T-cell (primary cell): Measurements from ENCODE around the gene EFNA4. TPM values are rescaled to one million over a fixed set of nuclear protein-coding genes. Genes with fewer than 3 reads are reported as not detected.

Experiments used
- ATAC-seq, 4 experiments: fragments of 200-7000 bp in 3 of 4; fragments of 150-1000 bp in 1 of 4; cut with Tn5 transposase; replicated peaks in 1 of 4; 1 replicate in 3 of 4; 2 replicates in 1 of 4; pipeline ENCODE4 v1.10.0; 2021; ENCODE audit warnings: moderate library complexity in 3 of 4, mild to moderate bottlenecking in 2 of 4, moderate number of reproducible peaks in 1 of 4
- CTCF ChIA-PET, 2 donors: fragments of 300-600 bp; sonication (Branson Sonifier 250); formaldehyde crosslinking; loops; one replicate each; lab custom pipeline; 2022; ENCODE audit warnings: antibody characterized with exemption in 2 of 2; lab: Charles Lee
- POLR2A ChIA-PET, 2 donors: fragments of 300-600 bp; sonication (Branson Sonifier 250); formaldehyde crosslinking; loops; one replicate each; lab custom pipeline; 2022; ENCODE audit warnings: antibody characterized with exemption in 2 of 2; lab: Charles Lee
- DNase-seq, 35 experiments: peaks; one replicate each; pipeline versions ENCODE4 v3.0.0 to v3.0.0-alpha.2; 2013 to 2023
- H3K27ac ChIP-seq: one replicate; pipeline ENCODE4 v1.5.1; 2013; ENCODE audit warnings: low read length
- H3K27me3 ChIP-seq, 2 experiments: replicated peaks in 1 of 2; 1 replicate in 1 of 2; 2 replicates in 1 of 2; pipeline versions ENCODE4 v1.6.1 to v1.7.0; 2013; ENCODE audit warnings: low read length in 1 of 2, mixed read lengths in 1 of 2; ENCODE audit not compliant: control insufficient read depth in 2 of 2, insufficient read depth in 2 of 2; ENCODE audit errors: extremely low read depth in 1 of 2
- H3K36me3 ChIP-seq, 2 donors: 1 replicate in 1 of 2; 2 replicates in 1 of 2; pipeline versions ENCODE4 v1.6.1 to v1.7.0; 2013; ENCODE audit warnings: low read length in 1 of 2; ENCODE audit not compliant: control insufficient read depth in 2 of 2, insufficient read depth in 1 of 2; ENCODE audit errors: extremely low read depth in 1 of 2
- H3K4me1 ChIP-seq, 2 experiments: 1 replicate in 1 of 2; 2 replicates in 1 of 2; pipeline versions ENCODE4 v1.6.1 to v1.7.0; 2013; ENCODE audit warnings: low read length in 2 of 2, mixed read lengths in 1 of 2; ENCODE audit not compliant: insufficient read depth in 2 of 2, control insufficient read depth in 1 of 2; ENCODE audit errors: extremely low read depth in 1 of 2
- H3K4me3 ChIP-seq, 2 donors: 1 replicate in 1 of 2; 2 replicates in 1 of 2; pipeline versions ENCODE4 v1.5.1 to v1.7.0; 2013; ENCODE audit warnings: mild to moderate bottlenecking in 2 of 2, low read length in 1 of 2, moderate library complexity in 1 of 2; ENCODE audit not compliant: control insufficient read depth in 1 of 2; ENCODE audit errors: extremely low read depth in 1 of 2
- H3K9me3 ChIP-seq: 2 replicates; pipeline ENCODE4 v1.7.0; 2013
- H3K27ac Mint-ChIP-seq, 2 donors: one replicate each; pipeline ENCODE4 v1.8.0; 2020 to 2021; ENCODE audit warnings: mild to moderate bottlenecking in 2 of 2, mixed read lengths in 2 of 2
- H3K27me3 Mint-ChIP-seq, 2 donors: one replicate each; pipeline ENCODE4 v1.8.0; 2021 to 2022; ENCODE audit warnings: mixed read lengths in 2 of 2
- H3K36me3 Mint-ChIP-seq: one replicate; pipeline ENCODE4 v1.8.0; 2021; ENCODE audit warnings: mixed read lengths
- H3K4me1 Mint-ChIP-seq, 3 donors: one replicate each; pipeline ENCODE4 v1.8.0; 2020 to 2022; ENCODE audit warnings: mixed read lengths in 3 of 3, mild to moderate bottlenecking in 1 of 3
- H3K4me3 Mint-ChIP-seq, 3 donors: one replicate each; pipeline ENCODE4 v1.8.0; 2020 to 2022; ENCODE audit warnings: mild to moderate bottlenecking in 3 of 3, mixed read lengths in 3 of 3, moderate library complexity in 3 of 3
- H3K9me3 Mint-ChIP-seq, 3 donors: one replicate each; pipeline ENCODE4 v1.8.0; 2020 to 2022; ENCODE audit warnings: mixed read lengths in 3 of 3
- WGBS: methylation state at CpG from one replicate; pipeline ENCODE4 v1.1.5; 2013; ENCODE audit warnings: missing lambda C conversion rate; ENCODE audit not compliant: insufficient coverage; 5-methylcytosine and 5-hydroxymethylcytosine counted together
- total RNA-seq, 35 experiments: library from RNA in 6 of 35; stranded (reverse) in 6 of 35; fragments of 120-200 nt in 1 of 35; gene quantifications; one replicate each; pipeline versions ENCODE4 v1.2.1 to v1.2.4 and lab custom pipeline; 2013 to 2026

EFNA4 gene
- total RNA-seq, 5 donors from 2014 or later (not counting 1 experiment from before 2014, with no cell fraction given) = 3.1 to 7.8 (median 6.6) TPM

DNA sequence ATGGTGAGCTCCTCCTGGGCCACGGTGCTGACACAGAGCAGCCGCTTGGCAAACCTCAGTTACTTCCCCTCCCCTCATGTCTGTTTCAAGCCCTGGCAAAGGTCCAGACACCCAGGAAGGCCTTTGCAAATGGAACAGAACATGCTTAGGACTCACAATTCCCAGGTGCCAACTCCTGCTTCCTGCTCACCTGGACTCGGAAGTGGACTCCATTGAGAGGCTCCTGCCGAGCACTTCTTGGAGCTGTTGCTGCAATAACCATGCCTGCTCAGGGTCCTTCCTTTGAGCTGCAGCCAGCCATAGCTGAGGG lies 40.7 kb upstream of the EFNA4 start:
- CTCF ChIA-PET = interaction anchor here in 1 of 2 donors (0.6 to 0.9 kb wide), 4 partner anchors 24 to 463 kb away, joined by 3 to 5 read pairs (median 3); partner anchors contain the start of gene PBXIP1

DNA sequence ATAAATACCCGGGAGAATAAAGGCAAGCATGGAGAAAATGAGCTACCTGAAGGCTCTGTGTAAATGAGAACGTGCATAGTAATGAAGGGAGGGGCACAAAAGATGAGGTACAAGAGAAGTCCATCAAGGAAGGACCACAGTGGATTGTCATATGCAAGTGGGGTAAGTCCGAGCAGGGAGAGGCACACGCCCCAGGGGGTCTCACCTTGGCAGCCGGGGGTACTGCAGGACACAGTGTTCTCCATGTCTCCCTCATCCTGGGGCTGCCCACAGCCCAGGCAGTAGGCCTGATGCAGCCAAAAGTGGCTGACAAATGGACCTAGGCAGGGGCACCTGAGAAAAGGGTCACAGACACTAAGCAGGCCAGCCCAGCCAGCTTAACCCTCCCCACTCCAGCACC lies 39.9 kb upstream of the EFNA4 start:
- WGBS = 91% methylated on average over 5 of the region's 5 CpGs
- H3K27ac ChIP-seq = no peak overlapping the region
- H3K36me3 Mint-ChIP-seq = no peaks in the 10 kb centered on the region
- no peak for DNase-seq
- H3K27me3 ChIP-seq = peaks cover 0 to 2% of the 10 kb centered on the region in 2 experiments
- no peak overlapping the region for H3K27ac Mint-ChIP-seq
- CTCF ChIA-PET = interaction anchor here in 1 of 2 donors (0.6 kb wide), 1 partner anchor 90 kb away, joined by 3 read pairs; no protein-coding TSS in a partner anchor
- H3K4me3 Mint-ChIP-seq = no peak overlapping the region
- no peaks in the 10 kb centered on the region for H3K9me3 ChIP-seq
- H3K4me3 ChIP-seq = no peak overlapping the region
- H3K4me1 Mint-ChIP-seq = peaks cover 13 to 34% (median 25%) of the 10 kb centered on the region in 3 donors
- POLR2A ChIA-PET = interaction anchor here in 1 of 2 donors (0.5 kb wide), 1 partner anchor 24 kb away, joined by 4 read pairs; no protein-coding TSS in a partner anchor
- no peaks in the 10 kb centered on the region for H3K27me3 Mint-ChIP-seq
- peaks cover 4 to 6% of the 10 kb centered on the region in 2 experiments for H3K4me1 ChIP-seq
- no peaks in the 10 kb centered on the region for H3K36me3 ChIP-seq
- ATAC-seq = no peak
- H3K9me3 Mint-ChIP-seq = no peaks in the 10 kb centered on the region

More for the DNA sequence above, 40.7 kb upstream of the EFNA4 start:
- Mint-ChIP-seq H3K9me3 (no peaks in the 10 kb centered on the region), H3K4me3 (no peak overlapping the region), H3K27ac (peak overlapping the region in 1 of 2 donors; percentile 34), H3K27me3 (no peaks in the 10 kb centered on the region), H3K36me3 (no peaks in the 10 kb centered on the region), H3K4me1 (peaks cover 17 to 37% (median 29%) of the 10 kb centered on the region in 3 donors)
- H3K27ac ChIP-seq = no peak overlapping the region
- ATAC-seq (no peak), DNase-seq (no peak)
- peaks cover 5 to 9% of the 10 kb centered on the region in 2 experiments for H3K4me1 ChIP-seq
- no peaks in the 10 kb centered on the region for H3K9me3 ChIP-seq
- POLR2A ChIA-PET = interaction anchor here (0.5 to 0.7 kb wide), 2 partner anchors 23 to 28 kb away, joined by 3 to 4 read pairs; no protein-coding TSS in a partner anchor
- no peak overlapping the region for H3K4me3 ChIP-seq
- 57% methylated on average over 4 of the region's 4 CpGs for WGBS
- no peaks in the 10 kb centered on the region for H3K36me3 ChIP-seq
- H3K27me3 ChIP-seq = no peaks in the 10 kb centered on the region

DNA sequence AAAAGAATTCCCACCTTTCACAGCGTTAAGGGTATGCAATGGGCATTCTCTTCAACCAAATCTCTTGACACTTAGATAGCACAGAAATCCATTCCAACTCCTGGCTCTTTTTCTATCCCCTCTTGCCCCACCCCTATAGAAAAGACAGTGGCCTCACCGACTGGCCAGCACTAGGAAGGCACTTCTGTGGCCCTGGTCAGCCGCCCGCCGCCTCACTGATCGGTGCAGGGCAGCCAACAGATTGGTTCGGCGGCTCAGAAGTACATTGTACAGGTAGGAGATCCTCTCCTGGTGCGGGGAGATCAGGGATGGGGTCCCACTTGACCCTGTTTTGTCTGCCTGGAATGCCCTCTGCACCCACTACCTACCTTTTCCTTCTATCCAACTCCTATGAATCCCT lies 39.2 kb upstream of the EFNA4 start:
- DNase-seq (no peak), ATAC-seq (no peak)
- Mint-ChIP-seq H3K36me3 (no peaks in the 10 kb centered on the region), H3K27me3 (no peaks in the 10 kb centered on the region), H3K27ac (no peak overlapping the region), H3K4me3 (no peak overlapping the region), H3K9me3 (no peaks in the 10 kb centered on the region), H3K4me1 (peaks cover 10 to 29% (median 19%) of the 10 kb centered on the region in 3 donors)
- CTCF ChIA-PET = interaction anchor here in 1 of 2 donors (0.7 kb wide), 1 partner anchor 37 kb away, joined by 5 read pairs; no protein-coding TSS in a partner anchor
- 93% methylated on average over 7 of the region's 9 CpGs for WGBS
- peaks cover 0 to 2% of the 10 kb centered on the region in 2 experiments for H3K27me3 ChIP-seq
- no peaks in the 10 kb centered on the region for H3K36me3 ChIP-seq
- POLR2A ChIA-PET = no interaction called here
- H3K27ac ChIP-seq = no peak overlapping the region
- no peak overlapping the region for H3K4me3 ChIP-seq
- no peaks in the 10 kb centered on the region for H3K9me3 ChIP-seq
- peaks cover 1 to 6% of the 10 kb centered on the region in 2 experiments for H3K4me1 ChIP-seq

DNA sequence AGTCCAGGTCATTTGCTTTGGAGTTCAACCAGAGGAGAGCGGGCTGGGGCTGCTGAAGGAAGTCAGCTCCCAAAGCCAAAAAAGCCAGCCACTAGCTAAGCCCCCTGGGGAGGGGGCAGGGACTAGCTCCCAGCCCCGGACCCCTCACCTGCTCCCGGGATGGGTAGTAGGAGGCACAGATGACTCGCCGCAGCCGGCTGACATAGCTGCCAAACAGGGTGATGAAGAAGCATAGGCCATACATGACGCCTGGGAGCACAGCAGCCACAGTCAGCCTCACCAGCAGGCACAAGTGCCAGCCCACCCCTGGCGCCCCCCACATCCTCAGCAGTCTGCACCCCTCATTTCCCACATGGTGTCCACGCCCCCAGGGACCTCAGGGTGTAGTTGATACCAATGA lies 37.4 kb upstream of the EFNA4 start:
- 75% methylated on average over 8 of the region's 9 CpGs for WGBS
- Histone ChIP-seq H3K9me3 (no peaks in the 10 kb centered on the region), H3K27ac (no peak overlapping the region), H3K27me3 (peaks cover 0 to 16% of the 10 kb centered on the region in 2 experiments), H3K4me1 (peaks cover 0 to 6% of the 10 kb centered on the region in 2 experiments), H3K4me3 (no peak overlapping the region), H3K36me3 (no peaks in the 10 kb centered on the region)
- H3K4me3 Mint-ChIP-seq = no peak overlapping the region
- H3K9me3 Mint-ChIP-seq = no peaks in the 10 kb centered on the region
- ChIA-PET CTCF (interaction anchor here in 1 of 2 donors (0.7 kb wide), 1 partner anchor 563 kb away, joined by 9 read pairs; no protein-coding TSS in a partner anchor), POLR2A (no interaction called here)
- no peak overlapping the region for H3K27ac Mint-ChIP-seq
- no peak for DNase-seq
- peaks cover 2 to 17% (median 11%) of the 10 kb centered on the region in 3 donors for H3K4me1 Mint-ChIP-seq
- H3K36me3 Mint-ChIP-seq = no peaks in the 10 kb centered on the region
- peaks cover 0 to 1% of the 10 kb centered on the region in 2 donors for H3K27me3 Mint-ChIP-seq
- no peak for ATAC-seq

DNA sequence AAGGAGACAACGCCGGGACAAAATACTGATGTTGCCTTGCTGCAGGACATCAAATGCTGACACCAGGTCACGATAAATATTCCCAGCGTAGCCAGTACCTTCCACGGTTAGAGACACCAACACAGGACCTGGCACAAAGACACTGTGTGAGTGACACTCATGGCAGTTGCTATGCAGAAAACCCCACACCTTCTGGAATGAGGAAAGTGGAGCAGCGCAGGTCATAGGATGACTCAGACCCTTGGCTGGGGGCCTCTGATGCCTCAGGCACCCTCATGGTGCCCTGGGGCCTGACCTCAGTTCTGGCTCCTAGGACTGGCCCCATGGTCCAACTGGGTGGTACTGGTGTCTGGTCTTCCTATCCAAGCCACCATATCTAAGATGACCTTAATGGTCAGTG lies 37.0 kb upstream of the EFNA4 start:
- Histone ChIP-seq H3K4me1 (peaks cover 0 to 6% of the 10 kb centered on the region in 2 experiments), H3K9me3 (no peaks in the 10 kb centered on the region), H3K27ac (no peak overlapping the region), H3K27me3 (peaks cover 0 to 16% of the 10 kb centered on the region in 2 experiments), H3K4me3 (no peak overlapping the region), H3K36me3 (no peaks in the 10 kb centered on the region)
- ChIA-PET POLR2A (no interaction called here), CTCF (no interaction called here)
- Mint-ChIP-seq H3K9me3 (no peaks in the 10 kb centered on the region), H3K27ac (no peak overlapping the region), H3K36me3 (no peaks in the 10 kb centered on the region), H3K27me3 (peaks cover 0 to 1% of the 10 kb centered on the region in 2 donors), H3K4me1 (peaks cover 2 to 13% (median 9%) of the 10 kb centered on the region in 3 donors), H3K4me3 (no peak overlapping the region)
- ATAC-seq = no peak
- DNase-seq = no peak
- WGBS = 85% methylated on average over 6 of the region's 6 CpGs

DNA sequence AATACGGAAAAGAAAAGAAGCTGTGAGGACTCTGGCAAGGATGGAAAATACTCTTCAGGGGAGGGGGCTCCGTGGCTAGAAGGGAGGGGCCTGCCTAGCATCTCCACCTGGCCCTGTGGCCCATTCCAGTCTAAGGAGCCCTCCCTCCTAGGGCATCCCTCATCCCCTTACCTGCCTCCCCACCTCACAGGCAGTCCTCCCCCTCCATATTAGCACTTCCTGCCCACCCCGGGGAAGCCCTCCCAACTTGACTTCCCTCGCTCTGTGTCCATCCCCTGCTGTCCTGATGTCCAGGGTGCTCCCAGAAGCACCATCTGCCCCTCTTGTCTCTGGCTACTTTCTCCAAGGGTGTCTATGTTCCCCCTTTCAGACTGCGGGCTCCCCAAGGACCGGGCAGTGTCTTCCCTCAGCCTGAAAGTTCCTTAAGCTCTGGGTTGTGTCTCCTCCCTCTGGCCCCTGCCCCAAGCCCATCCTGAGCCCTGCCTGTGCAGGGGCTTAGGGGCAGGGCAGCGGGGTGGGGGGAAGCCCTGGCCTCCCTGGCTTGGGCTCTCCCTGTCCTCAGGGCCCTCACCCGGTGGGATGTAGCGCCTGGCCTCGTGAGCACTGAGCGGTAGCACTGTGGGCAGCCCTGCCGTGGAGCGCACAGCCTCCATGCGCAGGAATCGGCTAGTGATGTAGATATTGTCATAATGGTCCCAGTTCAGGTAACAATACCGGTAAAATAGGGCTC lies 33.9 kb upstream of the EFNA4 start:
- Histone ChIP-seq H3K4me3 (no peak overlapping the region), H3K27ac (no peak overlapping the region), H3K4me1 (no peaks in the 10 kb centered on the region), H3K27me3 (peaks cover 0 to 18% of the 10 kb centered on the region in 2 experiments), H3K36me3 (no peaks in the 10 kb centered on the region), H3K9me3 (no peaks in the 10 kb centered on the region)
- Mint-ChIP-seq H3K36me3 (no peaks in the 10 kb centered on the region), H3K27ac (no peak overlapping the region), H3K9me3 (no peaks in the 10 kb centered on the region), H3K4me1 (no peaks in the 10 kb centered on the region), H3K27me3 (peaks cover 0 to 1% of the 10 kb centered on the region in 2 donors), H3K4me3 (no peak overlapping the region)
- ATAC-seq (no peak), DNase-seq (no peak)
- 84% methylated on average over 10 of the region's 16 CpGs for WGBS
- ChIA-PET POLR2A (no interaction called here), CTCF (no interaction called here)
